ENCODE results near the gene LIPG. TPM values are rescaled to one million over a fixed set of nuclear protein-coding genes. Genes with fewer than 3 reads are reported as not detected.

LIPG gene
- total RNA-seq, 1 experiment from 2014 or later: 92.0 TPM

DNA sequence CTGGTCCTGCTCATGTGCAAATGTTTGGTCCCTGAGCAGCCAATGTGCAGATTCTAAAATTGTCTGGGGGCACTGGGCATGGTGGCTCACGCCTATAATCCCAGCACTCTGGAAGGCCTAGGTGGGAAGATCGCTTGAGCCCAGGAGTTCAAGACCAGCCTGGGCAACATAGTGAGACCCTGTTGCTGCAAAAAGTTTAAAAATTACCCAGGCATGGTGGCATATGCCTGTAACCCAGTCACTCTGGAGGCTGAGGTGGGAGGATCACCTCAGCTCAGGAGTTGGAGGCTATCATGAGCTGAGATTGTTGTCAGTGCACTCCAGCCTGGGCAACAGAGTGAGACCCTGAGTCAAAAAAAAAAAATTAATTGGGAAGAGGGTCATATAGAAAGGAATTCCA is 5.1 kb downstream of the LIPG start:
- TF ChIP-seq, protein P1, sequence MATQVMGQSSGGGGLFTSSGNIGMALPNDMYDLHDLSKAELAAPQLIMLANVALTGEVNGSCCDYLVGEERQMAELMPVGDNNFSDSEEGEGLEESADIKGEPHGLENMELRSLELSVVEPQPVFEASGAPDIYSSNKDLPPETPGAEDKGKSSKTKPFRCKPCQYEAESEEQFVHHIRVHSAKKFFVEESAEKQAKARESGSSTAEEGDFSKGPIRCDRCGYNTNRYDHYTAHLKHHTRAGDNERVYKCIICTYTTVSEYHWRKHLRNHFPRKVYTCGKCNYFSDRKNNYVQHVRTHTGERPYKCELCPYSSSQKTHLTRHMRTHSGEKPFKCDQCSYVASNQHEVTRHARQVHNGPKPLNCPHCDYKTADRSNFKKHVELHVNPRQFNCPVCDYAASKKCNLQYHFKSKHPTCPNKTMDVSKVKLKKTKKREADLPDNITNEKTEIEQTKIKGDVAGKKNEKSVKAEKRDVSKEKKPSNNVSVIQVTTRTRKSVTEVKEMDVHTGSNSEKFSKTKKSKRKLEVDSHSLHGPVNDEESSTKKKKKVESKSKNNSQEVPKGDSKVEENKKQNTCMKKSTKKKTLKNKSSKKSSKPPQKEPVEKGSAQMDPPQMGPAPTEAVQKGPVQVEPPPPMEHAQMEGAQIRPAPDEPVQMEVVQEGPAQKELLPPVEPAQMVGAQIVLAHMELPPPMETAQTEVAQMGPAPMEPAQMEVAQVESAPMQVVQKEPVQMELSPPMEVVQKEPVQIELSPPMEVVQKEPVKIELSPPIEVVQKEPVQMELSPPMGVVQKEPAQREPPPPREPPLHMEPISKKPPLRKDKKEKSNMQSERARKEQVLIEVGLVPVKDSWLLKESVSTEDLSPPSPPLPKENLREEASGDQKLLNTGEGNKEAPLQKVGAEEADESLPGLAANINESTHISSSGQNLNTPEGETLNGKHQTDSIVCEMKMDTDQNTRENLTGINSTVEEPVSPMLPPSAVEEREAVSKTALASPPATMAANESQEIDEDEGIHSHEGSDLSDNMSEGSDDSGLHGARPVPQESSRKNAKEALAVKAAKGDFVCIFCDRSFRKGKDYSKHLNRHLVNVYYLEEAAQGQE (IDR thresholded peaks at IDR 0.05; ENCODE audit: insufficient read depth in 1 of 2, low read depth in 2 of 2, low read length in 1 of 2): no peak
- TF ChIP-seq, protein P2, sequence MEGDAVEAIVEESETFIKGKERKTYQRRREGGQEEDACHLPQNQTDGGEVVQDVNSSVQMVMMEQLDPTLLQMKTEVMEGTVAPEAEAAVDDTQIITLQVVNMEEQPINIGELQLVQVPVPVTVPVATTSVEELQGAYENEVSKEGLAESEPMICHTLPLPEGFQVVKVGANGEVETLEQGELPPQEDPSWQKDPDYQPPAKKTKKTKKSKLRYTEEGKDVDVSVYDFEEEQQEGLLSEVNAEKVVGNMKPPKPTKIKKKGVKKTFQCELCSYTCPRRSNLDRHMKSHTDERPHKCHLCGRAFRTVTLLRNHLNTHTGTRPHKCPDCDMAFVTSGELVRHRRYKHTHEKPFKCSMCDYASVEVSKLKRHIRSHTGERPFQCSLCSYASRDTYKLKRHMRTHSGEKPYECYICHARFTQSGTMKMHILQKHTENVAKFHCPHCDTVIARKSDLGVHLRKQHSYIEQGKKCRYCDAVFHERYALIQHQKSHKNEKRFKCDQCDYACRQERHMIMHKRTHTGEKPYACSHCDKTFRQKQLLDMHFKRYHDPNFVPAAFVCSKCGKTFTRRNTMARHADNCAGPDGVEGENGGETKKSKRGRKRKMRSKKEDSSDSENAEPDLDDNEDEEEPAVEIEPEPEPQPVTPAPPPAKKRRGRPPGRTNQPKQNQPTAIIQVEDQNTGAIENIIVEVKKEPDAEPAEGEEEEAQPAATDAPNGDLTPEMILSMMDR (IDR thresholded peaks at IDR 0.05): no peak
- no peak for TF ChIP-seq TCF7L2 (IDR thresholded peaks at IDR 0.05; ENCODE audit: low read depth, low read length)
- TF ChIP-seq SIN3A (IDR thresholded peaks at IDR 0.05; ENCODE audit: borderline replicate concordance, insufficient read depth, low read depth, low read length): no peak
- Histone ChIP-seq H3K4me1 (ENCODE audit: control insufficient read depth, insufficient read depth, low read length) (no peaks in the 10 kb centered on the region; the same call in 1 of the 2 replicates), H3K4me3 (ENCODE audit: low read depth in 2 of 2, low read length in 2 of 2) (no peak overlapping the region), H3K27me3 (ENCODE audit: control insufficient read depth, insufficient read depth, low read length) (no peaks in the 10 kb centered on the region), H3K36me3 (ENCODE audit: control insufficient read depth, insufficient read depth, low read length) (no peaks in the 10 kb centered on the region), H3K27ac (ENCODE audit: low read length) (no peak overlapping the region), H3K9me3 (ENCODE audit: control insufficient read depth, insufficient read depth, low read depth, low read length) (no peaks in the 10 kb centered on the region)
- in situ Hi-C loops (cut with HindIII; ENCODE audit: low pct_unique_long_range_greater_than_20kb, low sequenced_read_pairs): no loop called here
- no TSS peak for BruUV-seq (replicated peaks)
- POLR2A ChIA-PET: no interaction called here
- ATAC-seq: no peak
- CTCF ChIA-PET: no interaction called here
- intact Hi-C loops (cut with micrococcal nuclease; ENCODE audit: unreplicated experiment): no loop called here
- no peak for DNase-seq (ENCODE audit: low read depth, low spot score)

DNA sequence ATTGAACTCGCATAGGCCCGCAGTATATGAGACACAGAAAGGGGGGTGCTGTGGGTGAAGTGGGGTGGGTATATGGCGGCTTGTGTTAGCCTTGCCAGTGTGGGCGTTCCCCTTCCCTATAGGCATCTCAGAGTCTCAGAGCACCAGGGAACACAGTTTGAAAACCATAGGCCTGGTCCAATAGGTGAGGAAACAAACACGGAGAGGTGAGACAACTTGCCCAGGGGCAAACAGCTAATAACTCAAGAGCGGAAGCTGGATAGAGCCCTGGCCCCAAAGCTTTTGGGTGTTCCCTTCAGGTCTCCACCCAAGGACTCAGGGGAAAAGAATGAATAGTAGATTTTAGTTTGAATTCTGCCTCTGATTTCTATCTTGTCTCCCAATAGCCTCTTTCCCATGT is 7.9 kb downstream of the LIPG start:
- no peak overlapping the region for H3K4me3 ChIP-seq (ENCODE audit: low read depth in 2 of 2, low read length in 2 of 2)
- no peak overlapping the region for H3K27ac ChIP-seq (ENCODE audit: low read length)
- H3K27me3 ChIP-seq (ENCODE audit: control insufficient read depth, insufficient read depth, low read length): no peaks in the 10 kb centered on the region
- POLR2A ChIA-PET: no interaction called here
- no TSS peak for BruUV-seq (replicated peaks)
- no peak for DNase-seq (ENCODE audit: low read depth, low spot score)
- no peaks in the 10 kb centered on the region for H3K36me3 ChIP-seq (ENCODE audit: control insufficient read depth, insufficient read depth, low read length)
- no peak for ATAC-seq
- intact Hi-C loops (cut with micrococcal nuclease; ENCODE audit: unreplicated experiment): no loop called here
- TF ChIP-seq, protein P1 (IDR thresholded peaks at IDR 0.05; ENCODE audit: insufficient read depth in 1 of 2, low read depth in 2 of 2, low read length in 1 of 2): no peak
- TF ChIP-seq, protein P2 (IDR thresholded peaks at IDR 0.05): no peak
- TF ChIP-seq POLR2AphosphoS5 (IDR thresholded peaks at IDR 0.05; ENCODE audit: low read depth, low read length): no peak
- TF ChIP-seq TCF7L2 (IDR thresholded peaks at IDR 0.05; ENCODE audit: low read depth, low read length): no peak
- in situ Hi-C loops (cut with HindIII; ENCODE audit: low pct_unique_long_range_greater_than_20kb, low sequenced_read_pairs): no loop called here
- no peaks in the 10 kb centered on the region for H3K4me1 ChIP-seq (ENCODE audit: control insufficient read depth, insufficient read depth, low read length)
- H3K9me3 ChIP-seq (ENCODE audit: control insufficient read depth, insufficient read depth, low read depth, low read length): no peaks in the 10 kb centered on the region
- CTCF ChIA-PET: no interaction called here
